ENCODE data around the gene CDH22.

Gene CDH22

GRCh38 chr20:46242390-46242789 lies 65.9 kb downstream of the CDH22 start:
- no peak for DNase-seq (ENCODE audit: low read depth in 2 of 2)

GRCh38 chr20:46240881-46241280 lies 67.4 kb downstream of the CDH22 start:
- DNase-seq (ENCODE audit: low read depth in 2 of 2) = no peak

- DNase-seq (ENCODE audit: low read depth in 2 of 2) = no peak
Measured at GRCh38 chr20:46240065-46240464, 68.2 kb downstream of the CDH22 start.

GRCh38 chr20:46237736-46238135 lies 70.6 kb downstream of the CDH22 start:
- no peak for DNase-seq (ENCODE audit: low read depth in 2 of 2)

- DNase-seq (ENCODE audit: low read depth in 2 of 2) = no peak
Measured at GRCh38 chr20:46237227-46237626, 71.1 kb downstream of the CDH22 start.

GRCh38 chr20:46235077-46235476 lies 73.2 kb downstream of the CDH22 start:
- no peak for DNase-seq (ENCODE audit: low read depth in 2 of 2)

GRCh38 chr20:46233701-46234100 lies 74.6 kb downstream of the CDH22 start:
- no peak for DNase-seq (ENCODE audit: low read depth in 2 of 2)

- DNase-seq (ENCODE audit: low read depth in 2 of 2) = no peak
Measured at GRCh38 chr20:46232539-46232938, 75.8 kb downstream of the CDH22 start.

GRCh38 chr20:46230801-46231282 lies 77.5 kb downstream of the CDH22 start:
- DNase-seq (ENCODE audit: low read depth in 2 of 2) = no peak

- DNase-seq (ENCODE audit: low read depth in 2 of 2) = no peak
Measured at GRCh38 chr20:46230106-46230491, 78.2 kb downstream of the CDH22 start.

GRCh38 chr20:46229478-46230105 lies 78.7 kb downstream of the CDH22 start:
- DNase-seq (ENCODE audit: low read depth in 2 of 2) = no peak

- no peak for DNase-seq (ENCODE audit: low read depth in 2 of 2)
Measured at GRCh38 chr20:46228670-46229069, 79.6 kb downstream of the CDH22 start.

- no peak for DNase-seq (ENCODE audit: low read depth in 2 of 2)
Measured at GRCh38 chr20:46227272-46227767, 81.0 kb downstream of the CDH22 start.

- no peak for DNase-seq (ENCODE audit: low read depth in 2 of 2)
Measured at GRCh38 chr20:46226602-46227001, 81.7 kb downstream of the CDH22 start.

- DNase-seq (ENCODE audit: low read depth in 2 of 2) = no peak
Measured at GRCh38 chr20:46222521-46223007, 85.7 kb downstream of the CDH22 start.

GRCh38 chr20:46221256-46221833 lies 87.0 kb downstream of the CDH22 start:
- DNase-seq (ENCODE audit: low read depth in 2 of 2) = no peak

GRCh38 chr20:46220455-46221207 lies 87.7 kb downstream of the CDH22 start:
- no peak for DNase-seq (ENCODE audit: low read depth in 2 of 2)

- DNase-seq (ENCODE audit: low read depth in 2 of 2) = no peak
Measured at GRCh38 chr20:46219920-46220319, 88.4 kb downstream of the CDH22 start.

GRCh38 chr20:46219190-46219589 lies 89.1 kb downstream of the CDH22 start:
- DNase-seq (ENCODE audit: low read depth in 2 of 2) = no peak

- DNase-seq (ENCODE audit: low read depth in 2 of 2) = no peak
Measured at GRCh38 chr20:46218656-46219055, 89.6 kb downstream of the CDH22 start.

GRCh38 chr20:46217583-46217982 lies 90.7 kb downstream of the CDH22 start:
- no peak for DNase-seq (ENCODE audit: low read depth in 2 of 2)

- DNase-seq (ENCODE audit: low read depth in 2 of 2) = no peak
Measured at GRCh38 chr20:46216770-46217464, 91.4 kb downstream of the CDH22 start.
